HEK293 (cell line): Measurements from ENCODE around the gene ZFAND6.

Experiments used
- CTCF ChIA-PET: fragments of 350-600 bp; formaldehyde crosslinking; extraction: SDS; loops from one replicate; lab custom pipeline; 2021; ENCODE audit warnings: antibody characterized with exemption; lab: Yijun Ruan, JAX
- POLR2A ChIA-PET: fragments of 300-600 bp; formaldehyde crosslinking; extraction: SDS; loops from one replicate; lab custom pipeline; 2020; ENCODE audit warnings: antibody characterized with exemption, inconsistent platforms; lab: Yijun Ruan, JAX
- H3K27ac ChIP-seq: fragments of 200-500 bp; sonication (Bioruptor generic); 2 replicates; pipeline ENCODE4 v1.5.1; 2014; ENCODE audit warnings: low read depth, low read length, control low read depth, inconsistent platforms; ENCODE audit errors: extremely low read depth
- H3K36me3 ChIP-seq, 2 experiments: fragments of 200-500 bp in 1 of 2; sonication (Bioruptor generic) in 1 of 2; 1 replicate in 1 of 2; 2 replicates in 1 of 2; pipeline ENCODE4 v1.5.1; 2014 to 2017; ENCODE audit warnings: inconsistent platforms in 2 of 2, low read length in 2 of 2; ENCODE audit not compliant: control insufficient read depth in 2 of 2, insufficient read depth in 1 of 2
- H3K4me1 ChIP-seq: fragments of 200-500 bp; sonication (Bioruptor generic); 2 replicates; pipeline ENCODE4 v1.5.1; 2014; ENCODE audit warnings: mild to moderate bottlenecking, low read length, inconsistent platforms; ENCODE audit not compliant: control insufficient read depth, insufficient read depth
- H3K4me3 ChIP-seq: 2 replicates; pipeline ENCODE4 v1.5.1; 2011; ENCODE audit warnings: low read depth, mild to moderate bottlenecking, control low read depth, low read length, moderate library complexity
- H3K9me3 ChIP-seq: fragments of 200-500 bp; sonication (Bioruptor generic); 2 replicates; pipeline ENCODE4 v1.5.1; 2014; ENCODE audit warnings: low read depth, low read length, inconsistent platforms; ENCODE audit not compliant: control insufficient read depth, insufficient read depth
- EGR2 ChIP-seq: fragments of 450-650 bp; formaldehyde crosslinking; IDR thresholded peaks from 2 replicates; pipeline ENCODE4 v1.5.1; 2016; ENCODE audit warnings: low read depth, missing biosample characterization, missing genetic modification characterization
- SP3 ChIP-seq: fragments of 450-650 bp; formaldehyde crosslinking; IDR thresholded peaks from 2 replicates; pipeline ENCODE4 v1.5.1; 2016; ENCODE audit warnings: missing biosample characterization, missing genetic modification characterization
- ZFHX2 ChIP-seq: fragments of 450-650 bp; formaldehyde crosslinking; conservative IDR thresholded peaks from 2 replicates; pipeline ENCODE4 v1.5.1; 2016; ENCODE audit warnings: missing biosample characterization, missing genetic modification characterization
- ZFP3 ChIP-seq: fragments of 450-650 bp; formaldehyde crosslinking; IDR thresholded peaks from 2 replicates; pipeline ENCODE4 v1.5.1; 2016; ENCODE audit warnings: low read depth, missing biosample characterization, missing genetic modification characterization
- ZNF112 ChIP-seq: fragments of 450-650 bp; formaldehyde crosslinking; IDR thresholded peaks from 2 replicates; pipeline ENCODE4 v1.5.0; 2017; ENCODE audit warnings: missing biosample characterization, missing genetic modification characterization
- ZNF239 ChIP-seq: fragments of 450-650 bp; formaldehyde crosslinking; IDR thresholded peaks from 2 replicates; pipeline ENCODE4 v1.5.1; 2016; ENCODE audit warnings: missing biosample characterization, missing genetic modification characterization
- ZNF571 ChIP-seq: fragments of 450-650 bp; formaldehyde crosslinking; IDR thresholded peaks from 2 replicates; pipeline ENCODE4 v1.5.0; 2017; ENCODE audit warnings: missing biosample characterization, missing genetic modification characterization
- ZNF830 ChIP-seq: fragments of 450-650 bp; IDR thresholded peaks from 2 replicates; pipeline ENCODE4 v1.5.0; 2018; ENCODE audit warnings: missing biosample characterization, missing genetic modification characterization, low read depth, mild to moderate bottlenecking, moderate library complexity
- ZSCAN30 ChIP-seq: fragments of 450-650 bp; IDR thresholded peaks from 2 replicates; pipeline ENCODE4 v1.5.1; 2018; ENCODE audit warnings: missing biosample characterization, mild to moderate bottlenecking, missing genetic modification characterization, moderate library complexity
- TF ChIP-seq, protein P1 (sequence below): fragments of 450-650 bp; formaldehyde crosslinking; optimal IDR thresholded peaks from 2 replicates; pipeline ENCODE3; 2016; ENCODE audit warnings: missing biosample characterization, mild to moderate bottlenecking, missing genetic modification characterization
- TF ChIP-seq, protein P2 (sequence below): fragments of 450-650 bp; formaldehyde crosslinking; IDR thresholded peaks from 2 replicates; pipeline ENCODE4 v1.5.1; 2016; ENCODE audit warnings: missing biosample characterization, missing genetic modification characterization
- TF ChIP-seq, protein P3 (sequence below): fragments of 450-650 bp; formaldehyde crosslinking; IDR thresholded peaks from 2 replicates; pipeline ENCODE4 v1.5.1; 2016; ENCODE audit warnings: missing biosample characterization, missing genetic modification characterization
- TF ChIP-seq, protein P4 (sequence below): fragments of 450-650 bp; formaldehyde crosslinking; IDR thresholded peaks from 2 replicates; pipeline ENCODE4 v1.5.1; 2017; ENCODE audit warnings: missing biosample characterization, mild to moderate bottlenecking, missing genetic modification characterization, moderate library complexity

Gene ZFAND6

DNA sequence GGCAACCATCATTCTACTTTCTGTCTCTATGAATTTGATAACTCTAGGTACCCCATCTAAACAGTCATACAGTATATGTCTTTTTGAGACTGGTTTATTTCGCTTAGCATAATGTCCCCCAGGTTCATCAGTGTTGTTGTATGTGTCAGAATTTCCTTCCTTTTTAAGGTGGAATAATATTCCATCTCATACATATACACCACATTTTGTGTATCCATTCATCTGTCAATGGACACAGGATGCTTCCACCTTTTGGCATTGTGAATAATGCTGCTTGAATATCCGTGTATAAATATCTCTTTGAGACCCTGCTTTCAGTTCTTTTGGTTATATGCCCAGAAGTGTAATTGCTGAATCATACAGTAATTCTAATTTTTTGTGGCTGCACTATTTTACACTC is 10.4 kb upstream of the ZFAND6 start:
- Histone ChIP-seq H3K27ac (no peak overlapping the region), H3K9me3 (no peaks in the 10 kb centered on the region), H3K4me1 (no peaks in the 10 kb centered on the region), H3K4me3 (no peak overlapping the region), H3K36me3 (no peaks in the 10 kb centered on the region)
- ChIA-PET POLR2A (interaction anchor here (0.7 kb wide), 1 partner anchor 10 kb away, joined by 3 read pairs; the partner anchor contains the start of gene ZFAND6), CTCF (no interaction called here)
- TF ChIP-seq ZNF112 (no peak), SP3 (tag by site-specific recombination) (no peak), ZNF239 (tag by site-specific recombination) (no peak), ZNF830 (tag by site-specific recombination) (no peak)
- TF ChIP-seq, protein P1, sequence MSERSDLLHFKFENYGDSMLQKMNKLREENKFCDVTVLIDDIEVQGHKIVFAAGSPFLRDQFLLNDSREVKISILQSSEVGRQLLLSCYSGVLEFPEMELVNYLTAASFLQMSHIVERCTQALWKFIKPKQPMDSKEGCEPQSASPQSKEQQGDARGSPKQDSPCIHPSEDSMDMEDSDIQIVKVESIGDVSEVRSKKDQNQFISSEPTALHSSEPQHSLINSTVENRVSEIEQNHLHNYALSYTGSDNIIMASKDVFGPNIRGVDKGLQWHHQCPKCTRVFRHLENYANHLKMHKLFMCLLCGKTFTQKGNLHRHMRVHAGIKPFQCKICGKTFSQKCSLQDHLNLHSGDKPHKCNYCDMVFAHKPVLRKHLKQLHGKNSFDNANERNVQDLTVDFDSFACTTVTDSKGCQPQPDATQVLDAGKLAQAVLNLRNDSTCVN (tag by site-specific recombination) = no peak
- TF ChIP-seq, protein P2, sequence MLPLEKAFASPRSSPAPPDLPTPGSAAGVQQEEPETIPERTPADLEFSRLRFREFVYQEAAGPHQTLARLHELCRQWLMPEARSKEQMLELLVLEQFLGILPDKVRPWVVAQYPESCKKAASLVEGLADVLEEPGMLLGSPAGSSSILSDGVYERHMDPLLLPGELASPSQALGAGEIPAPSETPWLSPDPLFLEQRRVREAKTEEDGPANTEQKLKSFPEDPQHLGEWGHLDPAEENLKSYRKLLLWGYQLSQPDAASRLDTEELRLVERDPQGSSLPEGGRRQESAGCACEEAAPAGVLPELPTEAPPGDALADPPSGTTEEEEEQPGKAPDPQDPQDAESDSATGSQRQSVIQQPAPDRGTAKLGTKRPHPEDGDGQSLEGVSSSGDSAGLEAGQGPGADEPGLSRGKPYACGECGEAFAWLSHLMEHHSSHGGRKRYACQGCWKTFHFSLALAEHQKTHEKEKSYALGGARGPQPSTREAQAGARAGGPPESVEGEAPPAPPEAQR = no peak

DNA sequence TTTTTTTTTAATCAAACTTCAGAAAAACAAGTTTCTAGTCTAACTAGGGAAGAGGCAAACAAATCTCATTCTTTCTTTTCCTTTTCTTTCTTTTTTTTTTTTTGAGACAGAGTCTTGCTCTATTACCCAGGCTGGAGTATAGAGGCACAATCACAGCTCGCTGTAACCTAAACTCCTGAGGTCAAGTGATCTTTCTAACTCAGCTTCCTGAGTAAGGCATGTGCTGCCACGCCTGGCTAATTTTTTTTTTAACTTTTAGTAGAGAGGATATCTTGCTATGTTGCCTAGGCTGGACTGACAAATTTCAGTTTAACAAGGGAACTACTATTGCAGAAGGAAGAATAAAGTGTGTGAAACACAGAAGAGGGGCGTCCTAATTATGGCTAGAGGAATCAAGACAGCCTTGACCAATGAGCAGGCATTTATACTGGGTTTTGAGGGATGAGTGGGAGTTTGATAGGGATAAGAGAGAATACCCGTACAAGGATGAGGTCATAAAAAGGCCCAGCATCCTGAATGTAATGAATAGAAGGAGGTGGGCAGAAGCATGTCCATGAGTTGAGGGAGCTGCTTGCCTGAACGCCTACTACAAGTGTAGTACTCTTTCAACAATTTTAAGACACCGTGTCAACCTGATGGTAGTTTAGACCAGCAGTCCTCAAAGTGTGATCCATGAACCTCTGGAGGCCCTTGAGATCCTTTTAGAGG is 6.7 kb upstream of the ZFAND6 start:
- Histone ChIP-seq H3K9me3 (no peaks in the 10 kb centered on the region), H3K4me3 (no peak overlapping the region), H3K4me1 (no peaks in the 10 kb centered on the region), H3K27ac (no peak overlapping the region)
- POLR2A ChIA-PET = no interaction called here
- peak; percentile 85 for TF ChIP-seq ZFHX2 (tag by site-specific recombination)
- TF ChIP-seq, protein P3, sequence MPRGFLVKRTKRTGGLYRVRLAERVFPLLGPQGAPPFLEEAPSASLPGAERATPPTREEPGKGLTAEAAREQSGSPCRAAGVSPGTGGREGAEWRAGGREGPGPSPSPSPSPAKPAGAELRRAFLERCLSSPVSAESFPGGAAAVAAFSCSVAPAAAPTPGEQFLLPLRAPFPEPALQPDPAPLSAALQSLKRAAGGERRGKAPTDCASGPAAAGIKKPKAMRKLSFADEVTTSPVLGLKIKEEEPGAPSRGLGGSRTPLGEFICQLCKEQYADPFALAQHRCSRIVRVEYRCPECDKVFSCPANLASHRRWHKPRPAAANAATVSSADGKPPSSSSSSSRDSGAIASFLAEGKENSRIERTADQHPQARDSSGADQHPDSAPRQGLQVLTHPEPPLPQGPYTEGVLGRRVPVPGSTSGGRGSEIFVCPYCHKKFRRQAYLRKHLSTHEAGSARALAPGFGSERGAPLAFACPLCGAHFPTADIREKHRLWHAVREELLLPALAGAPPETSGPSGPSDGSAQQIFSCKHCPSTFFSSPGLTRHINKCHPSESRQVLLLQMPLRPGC (tag by site-specific recombination) = no peak
- 0 out of 2 replicates have a peak, but pooled peaks have one; percentile 38 for TF ChIP-seq ZFP3
- peak; percentile 87 for TF ChIP-seq EGR2
- TF ChIP-seq, protein P4, sequence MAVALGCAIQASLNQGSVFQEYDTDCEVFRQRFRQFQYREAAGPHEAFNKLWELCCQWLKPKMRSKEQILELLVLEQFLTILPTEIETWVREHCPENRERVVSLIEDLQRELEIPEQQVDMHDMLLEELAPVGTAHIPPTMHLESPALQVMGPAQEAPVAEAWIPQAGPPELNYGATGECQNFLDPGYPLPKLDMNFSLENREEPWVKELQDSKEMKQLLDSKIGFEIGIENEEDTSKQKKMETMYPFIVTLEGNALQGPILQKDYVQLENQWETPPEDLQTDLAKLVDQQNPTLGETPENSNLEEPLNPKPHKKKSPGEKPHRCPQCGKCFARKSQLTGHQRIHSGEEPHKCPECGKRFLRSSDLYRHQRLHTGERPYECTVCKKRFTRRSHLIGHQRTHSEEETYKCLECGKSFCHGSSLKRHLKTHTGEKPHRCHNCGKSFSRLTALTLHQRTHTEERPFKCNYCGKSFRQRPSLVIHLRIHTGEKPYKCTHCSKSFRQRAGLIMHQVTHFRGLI (tag by site-specific recombination) = no peak
- TF ChIP-seq ZNF571 (tag by site-specific recombination) = no peak
- TF ChIP-seq, all 188 proteins: peak for 3
- H3K36me3 ChIP-seq = no peaks in the 10 kb centered on the region
- CTCF ChIA-PET = interaction anchor here (0.6 kb wide), 1 partner anchor 47 kb away, joined by 3 read pairs; no protein-coding TSS in a partner anchor

DNA sequence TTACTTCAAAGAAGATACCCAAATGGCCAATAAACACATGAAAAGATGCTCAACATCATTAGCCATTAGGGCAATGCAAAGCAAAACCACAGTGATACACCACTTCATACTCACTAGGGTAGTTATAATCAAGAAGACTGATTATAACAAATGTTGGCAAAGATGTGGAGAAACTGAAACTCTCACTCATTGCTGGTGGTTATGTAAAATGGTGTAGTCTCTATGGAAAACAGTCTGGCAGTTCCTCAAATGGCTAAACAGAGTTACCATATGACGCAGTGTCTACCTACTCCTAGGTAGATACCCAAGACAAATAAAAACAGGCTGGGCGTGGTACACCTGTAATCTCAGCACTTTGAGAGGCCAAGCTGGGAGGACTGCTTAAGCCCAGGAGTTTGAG is 3.5 kb upstream of the ZFAND6 start:
- POLR2A ChIA-PET = no interaction called here
- CTCF ChIA-PET = no interaction called here

More for the DNA sequence above, 3.5 kb upstream of the ZFAND6 start:
- no peak overlapping the region for H3K4me3 ChIP-seq
- no peaks in the 10 kb centered on the region for H3K36me3 ChIP-seq
- no peaks in the 10 kb centered on the region for H3K9me3 ChIP-seq
- no peak overlapping the region for H3K27ac ChIP-seq
- peaks cover under 1% of the 10 kb centered on the region; the same call in 1 of the 2 replicates for H3K4me1 ChIP-seq
- no peak for TF ChIP-seq ZSCAN30
